GM13977 (cell line): ENCODE measurements around the gene THSD7B.

Source experiments
- DNase-seq: peaks from one replicate; pipeline ENCODE4 v3.0.0; 2012; ENCODE audit warnings: low spot score
- in situ Hi-C: fragments of 300-500 bp; cut with MboI; formaldehyde crosslinking; loops from one replicate; pipeline ENCODE4 v1.12.0; 2022; ENCODE audit warnings: low sequenced_read_pairs, low pct_unique_long_range_greater_than_20kb, mixed read lengths, inconsistent platforms; ENCODE audit not compliant: unreplicated experiment
- TF ChIP-seq, protein P1 (sequence below): IDR thresholded peaks from 2 replicates; pipeline ENCODE4 v1.5.1; 2012; ENCODE audit warnings: mild to moderate bottlenecking, control low read depth; ENCODE audit not compliant: insufficient read depth; ENCODE audit errors: extremely low read depth, missing control alignments

Gene THSD7B

DNA sequence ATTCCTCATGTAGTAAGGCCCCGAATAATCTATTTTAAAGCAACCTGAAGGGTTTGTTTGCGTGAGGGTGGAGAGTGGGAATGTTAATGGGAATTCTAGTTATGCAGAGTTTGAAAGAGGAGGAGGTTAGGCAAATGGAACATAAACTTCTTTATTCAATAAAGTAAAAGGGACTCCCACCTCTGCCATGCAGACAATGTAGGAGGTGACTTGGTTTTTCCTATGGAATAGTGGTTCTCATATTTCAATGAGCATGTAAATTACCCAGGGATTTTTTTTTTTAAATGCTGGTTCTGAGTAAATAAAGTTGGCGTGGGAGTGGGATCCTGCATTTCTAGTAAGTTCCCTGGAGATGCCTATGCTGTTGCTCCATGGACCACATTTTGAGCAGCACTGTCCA, 367.9 kb downstream of the THSD7B start:
- no peak for DNase-seq
- TF ChIP-seq, protein P1, sequence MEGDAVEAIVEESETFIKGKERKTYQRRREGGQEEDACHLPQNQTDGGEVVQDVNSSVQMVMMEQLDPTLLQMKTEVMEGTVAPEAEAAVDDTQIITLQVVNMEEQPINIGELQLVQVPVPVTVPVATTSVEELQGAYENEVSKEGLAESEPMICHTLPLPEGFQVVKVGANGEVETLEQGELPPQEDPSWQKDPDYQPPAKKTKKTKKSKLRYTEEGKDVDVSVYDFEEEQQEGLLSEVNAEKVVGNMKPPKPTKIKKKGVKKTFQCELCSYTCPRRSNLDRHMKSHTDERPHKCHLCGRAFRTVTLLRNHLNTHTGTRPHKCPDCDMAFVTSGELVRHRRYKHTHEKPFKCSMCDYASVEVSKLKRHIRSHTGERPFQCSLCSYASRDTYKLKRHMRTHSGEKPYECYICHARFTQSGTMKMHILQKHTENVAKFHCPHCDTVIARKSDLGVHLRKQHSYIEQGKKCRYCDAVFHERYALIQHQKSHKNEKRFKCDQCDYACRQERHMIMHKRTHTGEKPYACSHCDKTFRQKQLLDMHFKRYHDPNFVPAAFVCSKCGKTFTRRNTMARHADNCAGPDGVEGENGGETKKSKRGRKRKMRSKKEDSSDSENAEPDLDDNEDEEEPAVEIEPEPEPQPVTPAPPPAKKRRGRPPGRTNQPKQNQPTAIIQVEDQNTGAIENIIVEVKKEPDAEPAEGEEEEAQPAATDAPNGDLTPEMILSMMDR = no peak
- in situ Hi-C loops = no loop called here

DNA sequence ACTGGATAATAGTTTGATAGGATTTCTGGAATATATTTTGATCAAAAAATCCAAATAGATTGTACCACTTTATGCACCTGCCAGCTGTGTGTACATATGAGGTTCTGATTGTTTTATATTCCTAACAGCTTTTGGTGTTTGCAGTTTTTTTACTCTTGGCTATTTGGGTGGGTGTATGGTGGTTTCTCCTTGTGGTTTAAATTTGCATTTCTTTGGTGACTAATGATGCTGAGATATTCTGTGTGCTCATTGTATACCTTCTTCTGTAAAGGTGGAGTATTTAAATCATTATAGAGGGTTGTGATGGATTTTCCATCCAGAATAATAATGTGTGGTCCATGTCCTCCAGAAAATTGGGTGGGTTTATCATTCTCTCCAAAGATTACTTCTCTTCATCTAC, 372.9 kb downstream of the THSD7B start:
- DNase-seq = no peak
- TF ChIP-seq, protein P1 = no peak
- in situ Hi-C loops = no loop called here

DNA sequence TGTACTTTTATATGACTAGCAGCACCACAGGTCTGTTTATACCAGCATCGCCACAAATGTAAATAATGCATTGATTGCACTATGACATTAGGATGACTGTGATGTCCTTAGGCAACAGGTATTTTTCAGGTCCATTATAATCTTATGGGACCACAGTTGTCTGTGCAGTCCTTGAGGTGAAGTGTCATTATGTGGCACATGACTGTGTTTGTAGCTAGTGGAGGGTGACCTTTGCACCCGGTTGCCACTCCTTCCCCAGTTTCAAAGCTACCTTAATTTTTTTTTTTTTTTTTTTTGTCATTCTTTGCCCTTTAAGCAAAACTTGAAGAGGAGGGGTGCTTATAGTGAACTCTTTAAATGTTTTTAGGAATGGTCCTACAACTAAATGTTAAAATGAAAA, 386.4 kb downstream of the THSD7B start:
- in situ Hi-C loops = no loop called here
- TF ChIP-seq, protein P1 = no peak
- DNase-seq = no peak

DNA sequence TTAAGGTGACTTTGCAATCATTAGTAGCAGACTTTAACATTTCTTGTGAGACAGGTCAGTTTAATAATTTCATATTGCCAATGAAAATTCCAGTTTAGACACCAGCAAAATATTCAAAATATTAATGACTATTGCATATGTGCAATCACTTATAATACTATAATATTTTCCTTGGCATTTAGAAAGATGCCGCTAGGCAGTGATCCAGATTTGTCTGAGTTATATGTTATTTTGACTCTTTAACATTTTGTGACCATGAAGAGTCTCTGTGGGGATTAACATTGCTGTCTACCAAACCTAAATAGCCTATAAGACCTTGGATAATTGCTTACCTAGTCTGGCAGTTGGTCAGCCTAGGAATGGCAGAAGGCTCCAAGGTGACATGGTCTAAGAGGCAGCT, 389.6 kb downstream of the THSD7B start:
- no peak for DNase-seq
- in situ Hi-C loops = no loop called here
- TF ChIP-seq, protein P1 = no peak

DNA sequence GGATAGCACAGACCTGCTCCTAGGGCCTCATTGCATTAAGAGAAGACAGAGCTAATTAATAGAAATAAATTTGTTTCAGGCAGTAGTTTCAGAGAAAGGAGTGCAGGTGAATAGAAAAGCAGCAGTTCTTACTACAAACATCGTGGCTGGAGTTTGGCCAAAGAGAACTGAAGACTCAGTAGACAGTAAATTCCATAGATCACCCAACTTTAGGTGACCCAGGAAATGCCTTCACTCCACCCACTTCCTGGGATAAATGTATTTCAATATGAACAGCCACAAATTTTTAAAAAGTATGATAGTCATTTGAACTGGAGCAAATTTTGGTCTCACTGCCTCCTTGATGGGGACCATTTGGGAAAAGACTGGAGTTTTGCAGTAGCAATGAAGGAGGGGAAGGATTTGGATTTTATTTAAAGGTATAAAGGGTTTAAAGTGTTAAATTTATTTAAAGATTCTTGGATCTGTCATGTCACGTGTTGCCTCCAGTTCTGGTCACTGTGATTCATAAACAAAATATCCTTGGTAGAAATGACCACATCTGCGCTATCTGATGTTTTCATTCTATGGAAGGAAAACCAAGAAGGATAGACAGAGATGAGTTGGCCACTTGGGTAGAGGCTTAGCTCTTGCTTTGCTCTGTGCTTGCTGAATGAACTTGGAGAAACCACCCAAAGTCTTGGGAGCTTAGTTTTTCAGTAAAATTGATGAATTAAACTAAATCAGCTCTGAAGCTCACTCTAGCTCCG, 390.2 kb downstream of the THSD7B start:
- DNase-seq = no peak
- in situ Hi-C loops = no loop called here
- TF ChIP-seq, protein P1 = no peak

DNA sequence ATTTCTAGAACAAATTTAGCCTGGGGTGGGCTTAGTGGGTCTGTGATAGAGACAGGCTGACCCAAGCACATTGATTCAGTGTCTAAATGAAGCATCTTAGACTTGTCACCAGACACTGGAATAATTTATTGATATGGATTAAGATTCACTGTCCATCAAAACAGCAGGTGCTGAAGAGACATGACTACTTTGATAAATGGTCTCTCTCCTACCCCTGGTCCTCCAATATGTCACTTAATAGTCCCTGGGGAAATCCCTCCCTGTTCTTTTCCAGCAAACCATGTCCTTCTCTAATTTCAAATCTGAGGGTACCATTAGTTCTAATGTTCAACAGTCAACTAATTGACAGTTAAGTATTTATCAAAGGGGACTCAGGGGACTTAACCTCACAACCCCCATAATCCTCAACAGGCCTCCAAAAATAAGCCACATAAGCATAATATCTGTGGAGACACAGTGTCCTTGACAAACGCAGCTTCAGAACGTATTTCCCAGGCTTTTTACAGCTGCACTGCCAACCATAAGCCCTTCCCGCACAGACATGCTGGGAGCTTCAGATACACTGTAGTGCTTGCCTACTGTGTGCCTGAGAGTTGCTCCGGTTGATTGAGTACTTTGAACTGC, 391.0 kb downstream of the THSD7B start:
- in situ Hi-C loops = no loop called here
- no peak for DNase-seq
- TF ChIP-seq, protein P1 = no peak
